AG08396 (cell line): ENCODE results near the gene WDR20.
"Not testable (repeated sequence)": the region's sequence is repeated elsewhere in the genome, so short reads cannot be mapped to it uniquely, and the experiment has no call there.

Source experiments
- DNase-seq: peaks from one replicate; pipeline ENCODE4 v3.0.0; 2012; ENCODE audit warnings: low spot score, mixed read lengths

WDR20 gene

GRCh38 chr14:102131741-102132140 lies 8.0 kb upstream of the WDR20 start:
- no peak for DNase-seq

- DNase-seq: not testable (repeated sequence)
Observed at GRCh38 chr14:102134021-102134420, 5.7 kb upstream of the WDR20 start.

GRCh38 chr14:102134719-102135118 lies 5.0 kb upstream of the WDR20 start:
- DNase-seq: not testable (repeated sequence)

GRCh38 chr14:102135456-102135855 lies 4.2 kb upstream of the WDR20 start:
- DNase-seq: not testable (repeated sequence)

- DNase-seq: no peak
Observed at GRCh38 chr14:102138535-102138934, 1.2 kb upstream of the WDR20 start.

GRCh38 chr14:102138961-102139285 lies 774 bp upstream of the WDR20 start:
- no peak for DNase-seq

- peak; percentile 47 for DNase-seq
Observed at GRCh38 chr14:102140027-102140749, 491 bp downstream of the WDR20 start.

GRCh38 chr14:102140750-102141145 lies 1.1 kb downstream of the WDR20 start:
- DNase-seq: peak; percentile 14

- no peak for DNase-seq
Observed at GRCh38 chr14:102141797-102142196, 2.1 kb downstream of the WDR20 start.

GRCh38 chr14:102144914-102145313 lies 5.2 kb downstream of the WDR20 start:
- DNase-seq: no peak

- no peak for DNase-seq
Observed at GRCh38 chr14:102145395-102145794, 5.7 kb downstream of the WDR20 start.

- DNase-seq: no peak
Observed at GRCh38 chr14:102146423-102146822, 6.7 kb downstream of the WDR20 start.

GRCh38 chr14:102150083-102150482 lies 10.4 kb downstream of the WDR20 start:
- no peak for DNase-seq

GRCh38 chr14:102150744-102151143 lies 11.0 kb downstream of the WDR20 start:
- no peak for DNase-seq

- DNase-seq: not testable (repeated sequence)
Observed at GRCh38 chr14:102151411-102151810, 11.7 kb downstream of the WDR20 start.

GRCh38 chr14:102154121-102154520 lies 14.4 kb downstream of the WDR20 start:
- no peak for DNase-seq

GRCh38 chr14:102154821-102155549 lies 15.3 kb downstream of the WDR20 start:
- no peak for DNase-seq

GRCh38 chr14:102157346-102157745 lies 17.6 kb downstream of the WDR20 start:
- DNase-seq: no peak

GRCh38 chr14:102158797-102159196 lies 19.1 kb downstream of the WDR20 start:
- DNase-seq: no peak

GRCh38 chr14:102159841-102160240 lies 20.1 kb downstream of the WDR20 start:
- DNase-seq: no peak

- no peak for DNase-seq
Observed at GRCh38 chr14:102162487-102162886, 22.8 kb downstream of the WDR20 start.

GRCh38 chr14:102164241-102164641 lies 24.5 kb downstream of the WDR20 start:
- peak; percentile 65 for DNase-seq

- no peak for DNase-seq
Observed at GRCh38 chr14:102164965-102165364, 25.3 kb downstream of the WDR20 start.

- DNase-seq: no peak
Observed at GRCh38 chr14:102170061-102170460, 30.4 kb downstream of the WDR20 start.
